Renal cortical epithelial cell (primary cell): ENCODE measurements around the gene PCGF1. TPM values are rescaled to one million over a fixed set of nuclear protein-coding genes. Genes with fewer than 3 reads are reported as not detected.

Source experiments
- DNase-seq: peaks from one replicate; pipeline ENCODE4 v3.0.0-alpha.2; 2011; ENCODE audit warnings: low read depth
- total RNA-seq: library from RNA; depleted of rRNA; stranded (reverse); fragments of >200 nt; gene quantifications from 2 replicates; pipeline ENCODE4 v1.2.3, GENCODE V29; 2014

PCGF1 gene
- 19.1 and 20.7 TPM in 2 replicates for total RNA-seq

DNA sequence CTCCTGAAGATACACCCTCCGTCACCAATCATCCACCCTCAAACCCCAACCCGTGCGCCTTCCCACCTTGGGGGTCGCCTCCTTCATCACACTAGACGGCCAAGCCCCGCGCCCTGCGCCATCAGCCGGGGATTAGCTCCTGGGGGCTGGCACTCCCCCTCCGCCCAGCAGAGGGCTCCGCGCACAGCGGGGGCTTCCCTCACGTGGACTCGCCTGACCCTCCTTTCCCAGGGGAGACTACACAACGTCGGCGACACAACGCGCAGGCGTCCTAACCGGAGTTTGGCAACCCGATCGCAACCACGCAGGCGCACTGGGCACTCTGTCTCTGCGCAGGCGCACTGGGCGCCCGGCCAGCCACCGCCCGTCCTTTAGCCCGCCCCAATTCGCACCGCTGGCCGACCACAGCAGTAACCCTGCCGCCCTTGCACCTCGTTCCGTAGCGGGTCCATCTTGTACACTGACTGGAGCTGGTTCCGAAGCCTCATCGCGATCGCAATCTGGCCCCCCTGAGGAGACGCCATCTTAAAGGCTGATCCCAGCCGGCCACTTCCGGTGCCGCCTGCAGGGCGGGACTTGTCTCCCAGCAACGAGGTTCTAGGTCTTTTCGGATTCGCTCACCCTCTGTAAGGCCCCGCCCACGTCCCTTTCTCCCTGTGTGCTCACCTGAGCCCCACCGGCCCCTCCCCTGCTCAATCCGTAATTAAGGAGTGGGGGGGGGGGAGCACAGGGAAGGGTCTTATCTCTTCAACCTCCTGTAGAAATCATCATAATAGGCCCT is at the start of gene PCGF1:
TSS of gene PCGF1 (minus strand) at position 551 of the 781 bp plus-strand sequence. CDS start at position 524, 27 bp downstream.
- peak; percentile 96 for DNase-seq

DNA sequence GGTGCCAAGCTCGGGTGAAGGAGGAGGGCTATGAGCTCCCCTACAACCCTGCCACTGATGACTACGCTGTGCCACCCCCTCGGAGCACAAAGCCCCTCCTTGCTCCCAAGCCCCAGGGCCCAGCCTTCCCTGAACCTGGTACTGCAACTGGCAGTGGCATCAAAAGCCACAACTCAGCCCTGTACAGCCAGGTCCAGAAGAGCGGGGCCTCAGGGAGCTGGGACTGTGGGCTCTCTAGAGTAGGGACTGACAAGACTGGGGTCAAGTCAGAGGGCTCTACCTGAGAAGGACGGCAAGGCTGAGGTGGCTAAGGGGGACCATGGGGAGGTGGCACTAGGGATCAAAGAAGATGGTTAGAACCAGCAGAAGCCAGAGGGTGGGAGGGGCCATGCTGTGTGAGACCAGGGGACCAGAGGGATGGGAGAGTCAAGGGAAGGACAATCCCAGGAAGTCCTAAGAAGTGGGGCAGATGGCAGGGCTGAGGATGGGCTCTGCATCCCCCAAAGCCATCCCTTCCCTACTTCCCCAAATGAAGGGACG is 49.4 kb upstream of the PCGF1 start:
- no peak for DNase-seq

DNA sequence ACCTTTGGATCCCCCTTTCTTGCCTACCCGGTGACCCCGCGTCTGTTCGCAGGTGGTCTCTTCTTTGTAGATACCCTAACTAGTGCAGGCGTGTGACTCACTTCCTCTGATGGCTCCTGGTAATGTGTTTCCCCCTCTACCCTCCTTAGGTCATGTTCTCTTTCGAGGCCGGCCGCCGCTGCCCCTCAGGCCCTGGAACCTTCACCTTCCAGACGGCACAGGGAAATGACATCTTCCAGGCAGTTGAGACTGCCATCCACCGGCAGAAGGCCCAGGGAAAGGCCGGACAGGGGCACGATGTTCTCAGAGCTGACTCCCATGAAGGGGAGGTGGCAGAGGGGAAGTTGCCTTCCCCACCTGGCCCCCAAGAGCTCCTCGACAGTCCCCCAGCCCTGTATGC is 48.7 kb upstream of the PCGF1 start:
- no peak for DNase-seq

DNA sequence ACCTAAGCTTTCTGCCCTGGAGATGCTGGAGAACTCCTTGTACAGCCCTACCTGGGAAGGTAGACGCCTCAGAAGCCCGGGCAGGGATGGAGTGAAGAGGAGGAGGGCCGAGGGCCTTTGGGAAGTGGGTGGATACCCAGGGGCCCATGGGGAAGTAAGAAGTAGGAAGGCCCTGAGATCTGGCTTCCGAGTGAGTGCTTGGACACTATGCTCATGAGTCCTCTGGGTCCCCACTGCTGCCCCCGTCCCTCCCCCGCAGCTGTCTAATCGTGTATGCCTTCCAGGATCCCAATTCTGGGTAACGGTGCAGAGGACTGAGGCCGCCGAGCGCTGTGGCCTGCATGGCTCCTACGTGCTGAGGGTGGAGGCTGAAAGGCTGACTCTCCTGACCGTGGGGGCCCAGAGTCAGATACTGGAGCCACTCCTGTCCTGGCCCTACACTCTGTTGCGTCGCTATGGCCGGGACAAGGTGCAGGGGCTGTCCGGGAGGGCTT is 48.2 kb upstream of the PCGF1 start:
- no peak for DNase-seq

DNA sequence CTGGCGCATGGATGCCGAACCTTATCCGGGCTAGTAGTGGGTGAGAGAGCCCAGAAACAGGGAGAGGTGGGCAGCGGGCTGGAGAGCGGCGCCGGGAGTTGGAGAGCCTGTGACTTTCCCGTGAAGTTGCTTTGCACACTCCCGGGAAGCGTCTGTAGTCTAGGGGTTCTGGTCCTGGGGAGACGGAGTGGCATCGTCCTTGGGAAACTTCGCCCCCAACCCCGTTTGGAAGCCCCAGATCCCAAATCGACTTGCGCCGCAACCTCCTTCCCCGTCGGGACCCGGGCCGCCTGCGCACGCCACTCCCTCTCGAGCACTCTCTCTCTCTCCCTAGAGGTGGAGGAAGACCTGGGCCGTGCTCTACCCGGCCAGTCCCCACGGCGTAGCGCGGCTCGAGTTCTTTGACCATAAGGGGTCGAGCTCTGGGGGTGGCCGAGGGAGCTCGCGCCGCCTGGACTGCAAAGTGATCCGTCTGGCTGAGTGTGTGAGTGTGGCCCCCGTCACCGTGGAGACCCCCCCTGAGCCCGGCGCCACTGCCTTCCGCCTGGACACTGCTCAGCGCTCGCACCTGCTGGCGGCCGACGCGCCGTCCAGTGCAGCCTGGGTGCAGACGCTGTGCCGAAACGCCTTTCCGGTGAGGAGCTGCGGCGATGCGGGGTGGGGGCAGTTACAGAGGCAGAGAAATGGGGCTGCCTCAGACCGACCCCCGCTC is 47.5 kb upstream of the PCGF1 start:
- peak; percentile 19 for DNase-seq

DNA sequence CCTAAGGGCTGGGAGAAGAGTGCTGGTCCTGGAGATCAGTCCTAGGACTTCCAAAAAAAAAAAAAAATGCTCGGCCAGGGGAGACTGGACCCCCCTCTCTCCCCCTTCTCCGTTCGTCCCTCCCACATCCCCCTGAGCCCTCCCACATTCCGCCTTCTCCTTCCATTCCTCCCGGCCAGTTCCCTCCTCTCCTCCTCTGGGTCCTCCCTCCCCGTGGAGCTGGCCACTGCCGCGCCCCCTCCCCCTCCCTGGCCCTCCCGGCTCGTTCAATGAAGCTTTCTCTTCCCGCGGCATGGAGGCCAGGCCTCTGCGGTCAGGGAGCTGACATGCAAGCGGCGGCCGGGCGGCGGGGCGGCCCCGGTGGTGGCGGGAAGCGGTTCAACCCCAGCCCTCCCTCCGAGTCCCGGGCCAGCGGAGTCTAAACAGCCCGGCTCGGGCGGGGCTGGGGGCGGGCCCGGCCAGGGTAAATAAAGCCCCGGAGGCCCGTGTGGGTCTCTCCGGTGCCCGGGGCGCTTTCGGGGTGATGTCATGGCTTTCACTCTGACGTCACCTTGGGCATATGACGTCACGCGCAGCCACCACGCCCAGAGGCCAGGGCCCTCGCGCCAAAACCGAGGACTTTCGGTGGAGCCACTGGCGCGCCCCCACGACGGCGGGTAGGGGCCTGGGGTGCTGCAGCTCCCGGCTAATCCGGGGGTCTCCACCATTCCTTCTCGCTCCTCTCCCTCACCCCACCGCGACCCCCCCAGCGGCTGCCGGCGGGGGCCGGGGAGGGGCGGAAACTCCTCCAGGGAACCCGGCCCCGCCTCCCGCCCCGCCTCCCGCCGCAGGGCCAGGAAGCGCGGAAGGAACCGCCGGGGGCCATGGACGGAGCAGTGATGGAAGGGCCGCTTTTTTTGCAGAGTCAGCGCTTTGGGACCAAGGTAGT is 46.7 kb upstream of the PCGF1 start, which contains the start of the genes DOK1 and LOXL3:
TSS of gene DOK1 (plus strand) at position 829 of the 928 bp plus-strand sequence. CDS start at position 864, 35 bp downstream.
TSS of gene LOXL3 (minus strand) at position 51 of the 928 bp plus-strand sequence. CDS start 1,308 bp downstream, outside the sequence.
- DNase-seq: peak; percentile 53

DNA sequence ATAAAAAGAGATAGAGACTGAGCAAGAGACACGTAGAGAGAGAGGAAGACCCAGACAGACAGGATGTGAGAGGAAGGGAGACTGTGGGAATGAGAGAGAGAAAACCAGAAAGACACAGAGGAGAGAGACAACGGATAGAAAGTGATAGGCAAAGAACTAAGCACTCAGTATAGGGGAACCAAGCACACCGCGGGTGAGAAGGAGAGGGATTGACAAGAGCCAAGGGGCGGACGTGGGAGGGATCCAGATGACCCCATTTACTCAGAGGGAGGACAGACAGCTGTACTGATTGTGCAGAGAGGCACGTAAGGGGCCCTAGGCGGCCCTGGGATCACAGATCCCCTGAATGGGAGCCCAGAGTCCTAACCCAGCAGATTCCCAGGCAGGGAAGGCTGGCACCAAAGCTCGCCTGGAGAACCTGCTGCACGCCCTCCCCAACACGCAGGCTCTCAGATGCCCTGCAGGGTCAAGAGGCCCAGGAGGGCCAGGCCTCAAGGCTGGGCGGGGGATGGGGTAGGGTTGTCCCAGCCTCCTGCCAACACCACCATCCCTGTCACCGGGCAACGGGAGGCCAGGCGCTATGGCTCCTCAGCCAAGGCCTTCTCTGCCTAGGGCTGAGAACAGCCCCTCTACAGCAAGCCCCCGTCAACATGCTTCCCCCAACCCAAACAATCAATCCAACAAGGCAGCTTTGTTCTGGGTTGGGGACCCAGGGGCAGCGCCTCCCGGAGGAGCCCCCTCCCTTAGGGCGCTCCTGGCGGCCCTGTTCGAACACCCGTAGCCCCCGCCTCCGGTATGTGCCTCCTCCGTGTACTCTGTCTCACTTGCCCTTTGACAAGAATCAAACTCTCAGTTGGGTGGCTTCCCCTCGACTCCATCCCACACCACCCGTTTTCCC is 45.7 kb upstream of the PCGF1 start:
- no peak for DNase-seq

DNA sequence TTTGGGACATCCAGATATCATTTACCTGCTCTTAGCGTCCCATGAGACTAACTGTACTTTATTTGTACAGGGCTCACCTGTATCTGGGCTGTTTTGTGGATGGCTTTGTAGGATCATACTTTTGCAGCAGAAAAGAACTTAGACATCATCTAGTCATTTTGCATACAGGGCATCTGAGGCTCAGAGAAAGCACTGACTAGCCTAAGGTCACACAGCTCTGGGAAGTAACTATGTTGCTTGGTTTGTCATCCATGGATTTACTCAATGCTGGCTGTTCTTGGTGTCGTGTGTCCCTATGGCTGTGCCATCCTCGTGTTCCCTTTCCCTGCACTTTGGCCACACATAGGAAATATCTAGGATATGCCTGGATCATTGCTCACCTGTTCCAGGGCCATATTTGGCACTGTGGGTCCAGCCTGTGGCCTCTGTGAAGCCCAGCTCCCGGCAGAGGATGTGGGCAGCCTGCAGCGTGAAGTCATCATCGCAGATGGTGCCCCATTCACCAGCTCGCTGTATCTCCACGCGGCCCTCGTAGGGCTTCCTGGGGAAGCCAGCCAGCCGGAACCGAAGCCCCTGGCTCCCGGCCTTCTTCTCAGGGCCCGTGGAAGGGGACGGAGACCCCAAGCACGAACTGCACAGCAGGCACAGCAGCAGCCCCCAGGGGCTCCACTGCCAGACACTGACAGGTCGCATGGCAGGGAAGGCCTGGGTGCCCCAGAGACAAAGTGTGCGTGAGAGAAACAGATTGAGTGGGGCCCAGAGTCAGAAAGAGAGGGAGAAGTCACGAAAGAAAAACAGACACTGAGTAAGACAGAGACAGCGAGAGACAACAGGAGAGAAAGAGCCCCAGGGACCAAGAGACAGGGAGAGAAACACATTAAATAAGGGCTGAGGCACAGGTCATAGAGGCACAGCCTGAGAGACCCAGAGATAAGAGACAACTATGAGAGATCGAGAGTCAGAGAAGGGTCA is 44.7 kb upstream of the PCGF1 start:
- DNase-seq: no peak

DNA sequence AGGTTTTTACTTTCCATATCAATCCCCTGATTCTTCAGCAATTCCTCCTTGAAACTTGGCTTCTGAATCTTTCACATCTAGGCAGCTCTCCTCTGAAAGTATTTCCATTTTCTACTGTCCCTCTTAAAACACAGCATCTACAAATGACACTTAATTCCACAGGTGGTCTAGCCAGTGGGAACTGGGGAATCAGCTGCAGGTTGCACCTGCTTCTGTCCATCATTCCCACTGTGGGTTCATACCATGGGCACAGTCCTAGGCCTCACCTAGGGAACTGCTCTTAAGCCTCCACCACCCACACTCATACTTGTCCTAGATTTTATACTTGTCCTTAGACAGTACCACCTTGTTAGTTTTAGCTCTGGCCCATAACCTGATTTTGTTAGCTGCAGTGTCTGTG is 44.0 kb upstream of the PCGF1 start:
- no peak for DNase-seq

DNA sequence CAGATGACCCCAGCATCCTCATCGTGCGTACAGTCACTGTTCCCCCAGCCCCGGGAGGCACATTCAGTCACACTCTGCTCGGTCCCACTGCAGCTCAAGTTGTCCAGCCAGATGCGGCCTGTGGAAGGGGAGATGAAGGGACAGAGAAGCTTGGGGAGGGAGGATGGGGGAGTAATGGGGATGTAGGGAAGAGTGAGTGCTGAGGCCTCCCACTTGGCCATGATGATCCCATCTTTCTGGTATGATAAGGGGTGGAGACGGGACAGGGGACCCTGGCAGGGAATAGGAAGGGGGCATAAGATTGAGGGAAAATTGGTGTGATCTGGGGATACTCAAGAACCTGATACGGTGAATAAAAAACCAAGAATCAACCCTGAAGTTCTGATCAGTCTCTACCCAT is 42.7 kb upstream of the PCGF1 start:
- DNase-seq: no peak

DNA sequence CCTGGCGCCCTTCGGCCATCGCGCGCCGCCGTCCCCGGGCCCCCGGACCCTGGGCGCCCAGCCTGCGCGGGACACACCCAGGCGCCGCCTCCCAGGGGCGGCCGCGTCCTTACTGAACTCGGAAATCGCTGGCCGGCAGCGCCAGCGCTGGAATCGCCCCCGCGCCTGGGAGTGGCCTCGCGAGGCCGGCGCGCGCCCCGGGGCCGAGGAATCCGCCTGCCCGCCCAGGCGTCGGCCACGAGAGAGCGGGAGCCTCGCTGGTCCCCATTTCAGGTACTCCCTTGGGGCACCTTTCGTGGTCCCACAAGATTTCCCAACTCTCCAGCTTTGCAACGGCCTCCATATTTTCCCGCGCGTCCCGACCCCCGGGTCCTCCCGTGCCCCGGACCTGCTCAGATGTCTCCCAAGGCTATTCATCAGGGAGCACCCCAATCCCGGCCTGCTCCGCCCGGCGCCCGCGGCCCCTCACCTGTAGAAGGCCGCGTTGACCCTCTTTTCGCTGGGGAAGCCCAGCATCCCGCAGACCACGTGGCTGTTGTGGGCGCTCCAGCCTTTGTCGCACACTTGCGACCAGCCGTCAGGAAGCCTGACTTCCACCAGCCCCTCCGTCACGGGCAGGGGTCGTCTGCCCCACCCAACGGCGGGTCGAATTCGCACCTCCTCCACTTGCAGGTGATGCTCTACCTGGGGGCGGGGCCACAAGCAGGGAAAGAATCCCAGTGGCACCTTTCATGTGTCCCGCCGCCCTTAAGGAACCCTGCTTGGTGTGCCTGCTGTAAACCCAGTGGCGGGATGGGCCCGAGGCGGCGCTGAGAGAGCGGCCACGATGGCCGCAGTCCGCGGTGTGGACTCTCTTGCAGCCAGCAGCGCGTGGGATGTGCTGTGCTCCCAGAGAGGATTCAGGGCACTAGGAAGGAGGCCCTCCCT is 41.7 kb upstream of the PCGF1 start:
- no peak for DNase-seq

DNA sequence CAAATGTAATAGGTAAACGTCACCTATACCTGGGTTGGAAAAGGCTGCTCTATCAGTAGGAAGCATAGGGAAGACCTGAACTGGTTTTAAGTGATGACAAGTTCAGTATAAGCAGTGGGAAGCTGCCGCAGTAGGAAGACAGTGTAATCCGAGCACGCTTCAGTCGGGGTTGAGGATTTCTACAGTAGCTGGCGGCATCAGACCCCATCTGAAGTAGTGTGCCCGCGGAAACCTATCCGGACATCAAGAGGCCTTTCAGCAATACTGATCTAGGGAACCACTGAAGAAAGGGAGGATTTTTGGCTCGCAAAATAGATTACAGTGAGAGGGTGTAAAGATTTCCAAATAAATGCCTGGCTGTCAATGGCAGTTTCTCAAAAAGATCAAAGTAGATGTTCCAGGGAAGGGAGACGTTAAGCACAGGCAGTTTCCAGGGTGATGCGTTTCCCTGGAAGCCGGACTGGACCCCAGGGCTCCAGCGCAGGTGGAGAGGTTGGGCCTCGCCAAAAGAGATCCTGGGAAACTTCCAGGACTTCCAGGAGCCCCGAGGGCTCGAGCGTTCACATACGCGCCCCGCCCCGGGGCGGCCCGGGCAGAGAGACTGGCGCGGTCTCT is 40.9 kb upstream of the PCGF1 start:
- DNase-seq: no peak

DNA sequence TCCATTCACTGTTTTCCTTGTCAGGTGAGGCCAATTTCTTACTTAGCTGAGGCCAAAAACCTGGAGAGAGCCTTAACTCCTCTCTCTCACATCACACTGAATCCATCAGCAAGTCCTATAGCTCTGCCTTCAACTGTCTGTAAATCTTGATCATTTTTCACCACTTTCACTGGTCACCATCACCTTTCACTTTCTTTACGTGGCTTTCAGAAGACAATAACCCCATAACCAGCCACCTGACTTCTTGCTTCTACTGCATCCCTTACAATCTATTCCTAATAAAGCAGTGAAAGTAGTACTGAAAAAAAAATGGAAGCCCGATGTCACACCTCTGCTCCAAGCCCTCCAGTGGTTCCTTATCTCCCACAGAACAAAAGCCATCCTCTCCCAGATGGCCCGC is 38.5 kb upstream of the PCGF1 start:
- DNase-seq: no peak

DNA sequence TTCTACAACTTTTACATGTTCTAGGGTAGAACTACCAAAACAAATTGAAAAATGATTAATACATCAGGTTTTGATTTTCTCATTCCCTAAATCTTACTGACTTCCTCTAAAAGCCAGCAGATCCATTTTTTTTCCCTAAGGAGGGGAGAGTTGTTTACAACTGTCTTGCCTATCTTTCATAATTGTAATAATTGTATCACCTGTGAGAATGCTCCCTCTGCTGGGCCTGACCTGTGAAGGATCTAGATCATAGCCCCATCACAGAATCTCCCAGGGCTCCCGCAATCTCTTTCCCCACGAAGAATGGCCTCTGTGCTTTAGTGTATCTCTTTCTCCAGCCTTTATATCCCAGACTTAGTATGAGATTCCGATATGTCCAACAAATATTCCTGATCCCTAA is 37.1 kb upstream of the PCGF1 start:
- DNase-seq: no peak

DNA sequence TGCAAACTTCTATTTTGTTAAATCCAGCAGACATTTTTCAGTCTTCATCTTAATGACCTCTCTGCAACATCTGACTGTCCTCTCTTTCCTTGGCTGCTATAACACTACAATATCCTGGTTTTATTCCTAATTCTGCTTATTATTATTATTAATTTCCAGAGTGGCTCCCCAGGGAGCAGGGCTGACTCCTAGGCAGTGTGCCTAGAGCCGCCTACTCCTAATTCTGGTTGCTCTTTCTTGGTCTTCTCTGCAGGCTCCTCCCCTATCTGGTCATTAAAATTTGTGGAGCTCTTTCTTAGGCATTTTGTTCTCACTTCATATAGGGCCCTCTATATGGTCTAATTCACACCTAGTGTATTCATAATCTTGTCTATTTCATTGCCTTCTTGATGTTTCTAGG is 35.5 kb upstream of the PCGF1 start:
- DNase-seq: no peak

DNA sequence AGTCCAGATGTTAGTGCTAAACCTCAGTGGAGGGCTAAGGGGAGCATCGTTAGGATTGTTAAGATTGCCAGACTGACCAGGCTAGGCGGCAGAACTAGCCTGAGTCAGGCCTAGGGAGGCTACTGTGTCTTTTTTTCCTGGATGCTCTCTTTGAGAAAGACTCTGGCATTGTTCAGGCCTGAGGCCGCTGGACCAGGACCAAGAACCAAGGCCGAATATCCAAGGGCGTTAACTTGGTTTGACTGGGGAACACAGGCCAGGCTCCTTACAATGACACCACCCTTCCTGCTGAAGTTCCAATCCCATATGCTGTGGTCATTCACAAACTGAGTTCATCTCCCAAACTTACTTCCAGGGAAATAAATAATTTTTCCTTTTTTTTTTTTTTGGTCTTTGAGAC is 32.8 kb upstream of the PCGF1 start:
- DNase-seq: no peak

DNA sequence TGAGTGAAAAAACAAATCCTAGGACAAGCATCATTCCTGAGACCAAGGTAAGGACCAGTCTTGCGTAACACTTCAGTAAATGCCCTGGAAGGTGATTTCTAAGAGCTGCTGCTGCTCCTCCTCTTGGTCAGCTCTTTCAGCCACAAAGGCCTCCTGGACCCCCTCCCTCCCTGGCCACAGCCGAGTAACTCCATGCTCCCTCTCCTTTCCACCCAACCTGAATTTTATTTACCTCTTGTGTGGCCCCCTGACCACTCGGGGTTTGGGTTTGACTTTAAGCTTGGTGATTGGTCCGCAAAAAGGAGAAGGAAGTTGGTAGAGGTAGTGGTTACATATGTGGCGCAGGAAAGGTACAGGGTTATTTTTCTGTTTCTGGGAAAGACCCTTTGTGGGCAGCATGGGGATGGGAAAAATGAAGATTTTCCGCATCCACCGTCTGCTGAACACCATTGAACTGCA is 31.4 kb upstream of the PCGF1 start:
- no peak for DNase-seq

DNA sequence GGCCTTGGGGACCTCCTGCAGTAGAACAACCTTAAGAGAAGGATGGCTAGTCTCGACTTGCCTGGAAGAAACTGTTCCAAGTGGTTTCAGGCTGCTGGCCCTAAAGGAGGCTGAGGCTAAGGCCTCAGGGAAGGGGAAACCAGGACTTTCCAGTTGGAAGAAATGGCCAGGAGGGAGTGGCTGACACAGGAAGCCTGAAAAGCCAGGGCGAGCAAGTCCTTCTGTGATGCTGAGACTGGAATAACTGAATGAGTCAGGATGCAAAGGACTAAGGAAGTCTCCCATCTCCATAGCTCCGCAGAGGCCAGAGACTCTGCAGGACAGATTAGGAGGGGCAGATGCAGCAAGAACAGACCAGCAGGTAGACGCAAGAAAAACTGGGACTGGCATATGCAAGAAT is 29.6 kb upstream of the PCGF1 start:
- DNase-seq: no peak
